Upper lobe of right lung (tissue), 1 donor: ENCODE measurements around the gene NT5E. TPM values are rescaled to one million over a fixed set of nuclear protein-coding genes. Genes with fewer than 3 reads are reported as not detected.

Source experiments
- ATAC-seq: fragments of 200-7000 bp; cut with Tn5 transposase; one replicate; pipeline ENCODE4 v1.9.1; 2020; ENCODE audit warnings: mild to moderate bottlenecking, moderate library complexity
- DNase-seq: peaks from one replicate; pipeline ENCODE4 v3.0.0-alpha.2; 2020
- H3K27ac ChIP-seq: fragments of 200-600 bp; one replicate; pipeline ENCODE4 v1.8.0; 2022
- H3K27me3 ChIP-seq: fragments of 200-600 bp; one replicate; pipeline ENCODE4 v1.8.0; 2022; ENCODE audit warnings: mild to moderate bottlenecking
- H3K36me3 ChIP-seq: fragments of 200-600 bp; one replicate; pipeline ENCODE4 v1.8.0; 2022
- H3K4me1 ChIP-seq: fragments of 200-600 bp; one replicate; pipeline ENCODE4 v1.8.0; 2022
- H3K4me3 ChIP-seq: fragments of 200-600 bp; one replicate; pipeline ENCODE4 v1.8.0; 2022; ENCODE audit warnings: mild to moderate bottlenecking
- H3K9me3 ChIP-seq: fragments of 200-600 bp; one replicate; pipeline ENCODE4 v1.8.0; 2022
- intact Hi-C: fragments of 100-400 bp; cut with DNase I; formaldehyde crosslinking; loops from one replicate; pipeline ENCODE4 v1.11.0; 2022
- total RNA-seq: library from RNA; stranded (reverse); fragmentation: NEBNext Ultra II Directional; extraction: Animal tissue kit (Norgen Biotek cat#: 25700); gene quantifications from one replicate; pipeline ENCODE4 v1.2.1, GENCODE V29; 2021
- TF ChIP-seq, protein P1 (sequence below): fragments of 200-600 bp; IDR thresholded peaks from one replicate; pipeline ENCODE4 v1.8.0; 2022; ENCODE audit warnings: antibody characterized with exemption
- donor health status: DM: no; HTN: yes; CAD: no; lungs with severe emphysema.

The NT5E gene
- total RNA-seq, 1 donor from 2014 or later, result 15.3 TPM

DNA sequence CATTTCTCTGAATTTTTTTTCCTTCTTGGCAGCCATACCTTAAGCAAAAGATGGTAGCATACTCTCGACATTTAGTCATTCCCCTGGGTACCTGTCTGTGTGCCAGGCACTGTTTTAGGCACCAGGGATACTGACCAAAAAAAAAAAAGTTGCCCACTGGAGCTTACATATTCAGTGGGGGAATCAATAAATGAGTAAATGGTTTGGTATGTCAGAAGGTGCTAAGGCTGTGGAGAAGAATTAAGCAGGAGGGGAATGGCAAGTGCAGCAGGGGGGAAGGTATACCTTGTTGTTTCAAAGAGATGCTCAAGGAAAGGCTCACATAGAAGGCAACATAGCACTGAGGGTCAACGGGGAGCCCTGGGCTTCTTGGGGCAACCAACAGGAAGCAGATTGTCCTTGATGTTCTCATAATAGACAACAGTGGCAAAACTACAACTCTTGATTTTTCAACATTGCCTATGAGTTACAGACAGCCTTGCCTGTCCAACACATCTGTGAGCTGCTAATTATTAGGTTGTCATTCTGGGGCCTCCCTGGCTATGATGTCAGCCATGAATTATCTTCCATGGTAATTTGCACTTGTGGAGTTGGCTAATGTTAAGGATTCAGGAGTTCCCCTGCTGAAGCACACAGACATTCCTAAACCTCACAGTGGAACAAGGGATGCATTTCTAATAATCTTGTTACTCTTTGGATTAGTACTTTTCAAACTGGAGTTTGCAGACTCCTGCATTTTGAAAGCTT lies 19.6 kb downstream of the NT5E start:
- Histone ChIP-seq H3K4me1 (no peaks in the 10 kb centered on the region), H3K36me3 (no peaks in the 10 kb centered on the region), H3K4me3 (no peak overlapping the region), H3K27me3 (no peaks in the 10 kb centered on the region), H3K27ac (no peak overlapping the region), H3K9me3 (no peaks in the 10 kb centered on the region)
- DNase-seq (no peak), ATAC-seq (no peak)
- TF ChIP-seq, protein P1, sequence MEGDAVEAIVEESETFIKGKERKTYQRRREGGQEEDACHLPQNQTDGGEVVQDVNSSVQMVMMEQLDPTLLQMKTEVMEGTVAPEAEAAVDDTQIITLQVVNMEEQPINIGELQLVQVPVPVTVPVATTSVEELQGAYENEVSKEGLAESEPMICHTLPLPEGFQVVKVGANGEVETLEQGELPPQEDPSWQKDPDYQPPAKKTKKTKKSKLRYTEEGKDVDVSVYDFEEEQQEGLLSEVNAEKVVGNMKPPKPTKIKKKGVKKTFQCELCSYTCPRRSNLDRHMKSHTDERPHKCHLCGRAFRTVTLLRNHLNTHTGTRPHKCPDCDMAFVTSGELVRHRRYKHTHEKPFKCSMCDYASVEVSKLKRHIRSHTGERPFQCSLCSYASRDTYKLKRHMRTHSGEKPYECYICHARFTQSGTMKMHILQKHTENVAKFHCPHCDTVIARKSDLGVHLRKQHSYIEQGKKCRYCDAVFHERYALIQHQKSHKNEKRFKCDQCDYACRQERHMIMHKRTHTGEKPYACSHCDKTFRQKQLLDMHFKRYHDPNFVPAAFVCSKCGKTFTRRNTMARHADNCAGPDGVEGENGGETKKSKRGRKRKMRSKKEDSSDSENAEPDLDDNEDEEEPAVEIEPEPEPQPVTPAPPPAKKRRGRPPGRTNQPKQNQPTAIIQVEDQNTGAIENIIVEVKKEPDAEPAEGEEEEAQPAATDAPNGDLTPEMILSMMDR, result no peak
- intact Hi-C loops, result no loop called here

DNA sequence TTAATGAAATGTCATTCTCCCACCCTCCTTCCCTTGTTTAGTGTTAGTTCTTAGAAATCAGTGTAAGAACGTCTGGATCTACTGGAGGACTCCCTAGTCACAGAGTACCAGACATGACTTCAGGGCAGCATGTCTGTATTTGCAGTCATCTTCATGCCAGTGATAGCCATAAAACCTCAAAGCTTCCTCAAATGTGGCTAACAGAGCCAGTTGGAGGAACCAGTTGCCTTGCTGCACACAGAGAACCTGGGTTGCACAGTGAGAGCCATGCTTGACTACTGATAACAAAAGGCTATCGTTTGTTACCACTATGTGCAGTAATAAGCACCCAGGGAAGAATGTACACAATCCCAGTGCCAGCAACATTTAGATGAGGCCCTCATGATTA lies 20.1 kb downstream of the NT5E start:
- no peaks in the 10 kb centered on the region for H3K9me3 ChIP-seq
- H3K27ac ChIP-seq, result no peak overlapping the region
- ATAC-seq (no peak), DNase-seq (no peak)
- H3K4me3 ChIP-seq, result no peak overlapping the region
- no peaks in the 10 kb centered on the region for H3K27me3 ChIP-seq
- H3K36me3 ChIP-seq, result no peaks in the 10 kb centered on the region
- intact Hi-C loops, result no loop called here
- no peaks in the 10 kb centered on the region for H3K4me1 ChIP-seq
- TF ChIP-seq, protein P1, result no peak

DNA sequence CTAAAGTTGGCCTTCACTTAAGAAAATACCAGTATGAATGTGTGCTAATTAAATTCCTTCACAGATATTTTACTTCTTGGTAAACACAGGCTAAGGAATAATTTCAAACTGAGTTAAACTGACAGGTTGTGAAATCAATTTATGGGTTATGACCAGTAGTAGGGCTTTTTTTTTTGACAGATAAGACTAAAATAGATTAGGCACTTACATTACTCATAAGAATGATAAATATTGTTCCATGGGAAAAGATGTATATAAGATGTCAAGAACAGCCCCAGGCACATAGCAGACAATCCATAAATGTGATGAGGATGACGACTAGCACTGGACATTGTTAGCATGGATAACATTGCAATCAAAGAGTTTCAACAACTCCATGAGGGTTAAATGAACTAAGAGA lies 22.9 kb downstream of the NT5E start:
- intact Hi-C loops, result no loop called here
- Histone ChIP-seq H3K27me3 (peaks cover 5% of the 10 kb centered on the region), H3K36me3 (no peaks in the 10 kb centered on the region), H3K9me3 (no peaks in the 10 kb centered on the region), H3K27ac (no peak overlapping the region), H3K4me1 (no peaks in the 10 kb centered on the region), H3K4me3 (no peak overlapping the region)
- TF ChIP-seq, protein P1, result no peak
- ATAC-seq, result no peak
- no peak for DNase-seq

DNA sequence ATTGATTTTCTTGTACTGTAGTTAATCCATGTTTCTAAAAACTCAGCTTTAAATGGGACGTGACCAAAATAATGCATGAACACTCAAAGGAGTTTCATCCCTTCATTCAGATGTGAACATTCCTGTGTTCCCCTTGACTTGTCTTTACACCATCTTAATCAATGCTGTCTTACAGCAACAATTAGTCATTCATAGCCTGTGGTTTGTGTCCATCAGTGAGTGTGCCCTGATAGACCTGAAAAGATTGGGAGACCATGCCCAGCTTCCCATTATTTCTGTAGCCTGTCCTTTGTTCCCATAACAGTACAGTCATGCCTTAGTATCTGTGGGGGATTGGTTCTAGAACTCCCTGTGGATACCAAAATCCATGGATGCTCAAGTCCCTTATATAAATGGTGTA lies 23.9 kb downstream of the NT5E start:
- TF ChIP-seq, protein P1, result no peak
- ATAC-seq (no peak), DNase-seq (no peak)
- intact Hi-C loops, result no loop called here
- no peaks in the 10 kb centered on the region for H3K9me3 ChIP-seq
- H3K27me3 ChIP-seq, result peaks cover 5% of the 10 kb centered on the region
- no peak overlapping the region for H3K4me3 ChIP-seq
- no peaks in the 10 kb centered on the region for H3K36me3 ChIP-seq
- H3K4me1 ChIP-seq, result no peaks in the 10 kb centered on the region
- no peak overlapping the region for H3K27ac ChIP-seq

DNA sequence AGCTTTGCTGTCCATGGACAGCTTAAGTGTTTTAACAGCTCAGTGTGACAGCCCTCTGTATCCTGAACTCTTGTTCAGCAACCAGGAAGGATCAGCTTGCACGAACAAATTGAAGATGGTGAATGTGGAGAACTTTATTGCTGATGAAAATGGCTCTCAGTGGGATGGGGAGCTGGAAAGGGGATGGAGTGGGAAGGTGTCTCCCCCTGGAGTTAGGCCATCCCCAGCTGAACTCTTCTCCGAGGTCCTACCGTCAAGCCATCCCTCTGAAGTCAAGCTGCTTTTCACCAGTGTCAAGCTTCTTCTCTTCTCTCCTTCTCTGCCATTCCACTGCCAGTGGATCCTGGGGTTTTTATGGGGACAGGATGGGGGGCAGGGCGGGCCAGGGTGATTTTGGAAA lies 26.6 kb downstream of the NT5E start:
- no peak overlapping the region for H3K4me3 ChIP-seq
- TF ChIP-seq, protein P1, result no peak
- no peaks in the 10 kb centered on the region for H3K4me1 ChIP-seq
- peaks cover 5% of the 10 kb centered on the region for H3K27me3 ChIP-seq
- no peaks in the 10 kb centered on the region for H3K36me3 ChIP-seq
- intact Hi-C loops, result no loop called here
- H3K9me3 ChIP-seq, result no peaks in the 10 kb centered on the region
- DNase-seq (no peak), ATAC-seq (no peak)
- no peak overlapping the region for H3K27ac ChIP-seq

DNA sequence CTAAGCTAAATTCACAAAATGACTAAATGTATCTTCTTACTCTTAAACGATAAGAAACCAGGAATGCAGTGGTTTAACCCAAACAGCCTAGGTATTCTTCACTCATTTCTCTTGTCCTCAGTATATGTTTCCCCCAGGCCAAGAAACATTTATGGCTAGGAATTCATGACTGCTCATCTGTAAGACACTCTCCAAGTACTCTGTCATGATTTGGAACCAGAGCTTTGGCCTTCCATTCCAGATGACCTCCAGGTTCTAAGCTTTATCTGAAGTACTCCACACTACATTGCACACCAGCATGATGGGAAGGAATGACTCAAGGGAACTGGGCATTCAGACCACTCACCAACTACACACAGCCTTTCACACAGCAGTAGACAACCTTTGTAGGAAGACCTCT lies 29.3 kb downstream of the NT5E start:
- no peak overlapping the region for H3K4me3 ChIP-seq

More for the DNA sequence above, 29.3 kb downstream of the NT5E start:
- intact Hi-C loops, result no loop called here
- ATAC-seq (no peak), DNase-seq (no peak)
- Histone ChIP-seq H3K36me3 (no peaks in the 10 kb centered on the region), H3K27ac (no peak overlapping the region), H3K27me3 (peaks cover 5% of the 10 kb centered on the region), H3K4me1 (peaks cover 5% of the 10 kb centered on the region), H3K9me3 (no peaks in the 10 kb centered on the region)
- TF ChIP-seq, protein P1, result no peak
